ENCODE data around the gene EXTL1.
"Not testable (repeated sequence)": the region's sequence is repeated elsewhere in the genome, so short reads cannot be mapped to it uniquely, and the experiment has no call there.

The EXTL1 gene, protein sequence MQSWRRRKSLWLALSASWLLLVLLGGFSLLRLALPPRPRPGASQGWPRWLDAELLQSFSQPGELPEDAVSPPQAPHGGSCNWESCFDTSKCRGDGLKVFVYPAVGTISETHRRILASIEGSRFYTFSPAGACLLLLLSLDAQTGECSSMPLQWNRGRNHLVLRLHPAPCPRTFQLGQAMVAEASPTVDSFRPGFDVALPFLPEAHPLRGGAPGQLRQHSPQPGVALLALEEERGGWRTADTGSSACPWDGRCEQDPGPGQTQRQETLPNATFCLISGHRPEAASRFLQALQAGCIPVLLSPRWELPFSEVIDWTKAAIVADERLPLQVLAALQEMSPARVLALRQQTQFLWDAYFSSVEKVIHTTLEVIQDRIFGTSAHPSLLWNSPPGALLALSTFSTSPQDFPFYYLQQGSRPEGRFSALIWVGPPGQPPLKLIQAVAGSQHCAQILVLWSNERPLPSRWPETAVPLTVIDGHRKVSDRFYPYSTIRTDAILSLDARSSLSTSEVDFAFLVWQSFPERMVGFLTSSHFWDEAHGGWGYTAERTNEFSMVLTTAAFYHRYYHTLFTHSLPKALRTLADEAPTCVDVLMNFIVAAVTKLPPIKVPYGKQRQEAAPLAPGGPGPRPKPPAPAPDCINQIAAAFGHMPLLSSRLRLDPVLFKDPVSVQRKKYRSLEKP

DNA sequence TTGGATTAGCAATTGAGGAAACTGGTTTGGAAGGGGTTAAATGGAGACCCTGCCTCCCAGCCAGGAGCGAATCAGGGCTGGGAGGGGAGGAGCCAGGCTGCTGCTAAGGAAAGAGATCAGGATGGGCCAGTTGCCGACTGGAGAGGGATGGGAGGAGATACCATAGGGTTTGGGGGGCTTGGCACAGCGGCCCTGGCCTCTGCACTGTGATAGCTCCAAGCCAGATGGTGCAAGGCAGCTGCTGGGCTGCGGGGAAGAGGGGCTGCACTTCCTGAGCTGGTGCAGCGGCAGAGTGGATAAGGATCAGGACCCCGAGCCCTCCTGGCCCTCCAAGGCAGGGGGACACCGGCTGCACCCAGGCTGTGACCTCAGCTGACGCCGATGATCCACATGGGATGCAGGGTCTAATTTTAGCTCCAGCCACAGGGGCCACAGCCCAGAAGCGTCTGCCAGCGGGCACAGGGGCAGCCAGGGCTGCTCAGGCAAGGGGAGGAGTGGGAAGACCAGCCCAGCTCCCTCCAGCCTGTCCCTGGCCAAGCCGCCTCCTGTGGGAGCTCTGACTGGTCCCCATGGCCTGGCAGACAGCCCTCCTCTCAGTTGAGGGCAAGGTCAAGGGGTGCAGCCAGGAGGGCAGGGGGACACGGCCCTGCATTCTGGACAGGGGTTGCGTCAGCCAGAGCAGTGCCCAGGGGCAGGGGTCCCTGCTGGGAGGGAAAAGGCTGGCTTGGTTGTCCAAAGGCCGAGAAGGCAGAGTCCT, at the start of gene EXTL1:
EXTL1 (plus strand) TSS at position 129 of the 757 bp plus-strand sequence. CDS start 872 bp downstream, outside the sequence.
- no peak for DNase-seq (ENCODE audit: low read depth in 2 of 2)

DNA sequence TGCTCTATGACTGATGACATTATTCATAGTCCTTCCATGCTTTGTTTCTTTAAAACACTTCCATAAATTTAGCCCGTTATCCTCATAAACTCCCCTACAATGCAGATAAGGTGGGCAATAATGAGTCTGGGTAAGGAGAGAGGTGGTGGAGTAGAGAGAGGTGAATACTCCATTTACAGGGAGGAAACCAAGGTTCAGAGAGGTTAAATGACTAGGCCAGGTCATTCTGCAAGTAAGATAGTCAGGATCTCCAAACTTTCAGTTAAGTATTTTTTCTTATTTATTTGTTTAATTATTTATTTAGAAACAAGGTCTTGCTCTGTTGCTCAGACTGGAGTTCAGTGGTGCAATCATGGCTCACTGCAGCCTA, 49.8 kb upstream of the EXTL1 start:
- no peak for DNase-seq (ENCODE audit: low read depth in 2 of 2)

DNA sequence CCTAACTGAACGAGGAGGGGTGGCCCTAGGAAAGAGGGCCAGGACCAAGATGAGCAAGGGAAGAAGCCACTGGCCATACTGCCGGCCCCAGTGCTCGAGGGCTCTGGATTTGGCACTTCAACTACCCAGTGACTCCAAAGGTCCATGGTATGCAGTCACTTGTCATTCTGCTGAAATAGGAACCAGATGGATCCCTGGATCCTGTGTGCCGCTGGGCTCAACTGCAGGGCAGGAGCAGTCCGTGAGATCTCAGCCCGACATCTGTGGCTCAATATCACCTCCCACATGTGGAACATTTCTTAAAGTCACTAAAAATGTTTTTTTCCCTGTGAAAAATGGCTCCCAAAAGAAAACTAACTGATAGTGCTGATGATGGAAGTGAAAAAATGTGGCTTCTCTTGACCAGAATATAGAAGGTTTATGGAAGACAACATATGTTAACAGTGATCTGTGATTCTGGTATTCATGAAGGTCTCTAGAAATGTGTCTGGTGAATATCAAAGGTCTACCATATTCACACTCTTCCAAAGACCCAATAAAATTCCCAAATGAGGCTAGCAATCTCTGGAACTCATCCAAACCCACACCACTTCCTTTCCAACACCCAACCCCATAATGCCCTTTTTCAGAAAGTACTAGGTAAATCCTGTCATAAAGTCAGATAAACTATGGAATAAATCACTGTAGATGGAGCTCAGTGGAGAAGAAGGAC, 47.8 kb upstream of the EXTL1 start:
- DNase-seq (ENCODE audit: low read depth in 2 of 2), result no peak

DNA sequence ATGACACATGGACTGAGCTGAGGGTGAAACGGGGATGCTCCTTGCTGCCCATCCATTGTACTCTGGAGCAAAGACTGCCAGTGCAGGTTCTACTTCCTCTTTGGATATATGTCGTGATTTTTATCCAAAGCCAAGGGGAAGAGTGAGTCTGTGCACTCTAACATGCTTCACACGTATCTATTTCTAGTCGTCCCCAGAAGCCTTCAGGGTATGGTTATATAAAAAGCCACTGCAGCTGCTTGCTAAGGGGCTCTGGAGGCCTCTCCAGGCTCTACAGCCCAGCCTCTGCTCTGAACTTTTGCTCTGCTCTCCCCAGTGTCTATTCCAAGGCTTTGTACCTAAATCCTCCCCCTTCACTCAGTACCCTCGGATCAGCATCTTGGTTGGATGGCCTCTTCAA, 43.8 kb upstream of the EXTL1 start:
- DNase-seq (ENCODE audit: low read depth in 2 of 2), result no peak

DNA sequence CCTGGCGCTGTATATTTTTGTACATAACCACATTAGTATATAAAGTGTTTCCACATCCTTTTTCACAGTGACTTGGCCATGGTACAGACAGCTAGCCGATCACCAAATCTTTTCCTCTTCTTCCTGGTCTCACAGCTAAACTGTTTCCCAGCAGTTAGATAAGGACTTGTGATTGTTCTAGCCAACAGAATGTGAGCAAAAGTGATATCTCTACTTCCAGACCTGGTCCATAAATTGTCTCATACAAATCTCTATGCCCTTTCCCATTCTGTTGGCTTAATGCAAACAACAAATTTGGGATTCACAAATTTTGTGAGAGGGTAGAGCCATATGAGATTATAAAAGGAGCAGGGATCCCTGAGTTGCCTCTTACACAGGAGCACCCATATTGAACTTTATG, 43.2 kb upstream of the EXTL1 start:
- DNase-seq (ENCODE audit: low read depth in 2 of 2), result no peak

DNA sequence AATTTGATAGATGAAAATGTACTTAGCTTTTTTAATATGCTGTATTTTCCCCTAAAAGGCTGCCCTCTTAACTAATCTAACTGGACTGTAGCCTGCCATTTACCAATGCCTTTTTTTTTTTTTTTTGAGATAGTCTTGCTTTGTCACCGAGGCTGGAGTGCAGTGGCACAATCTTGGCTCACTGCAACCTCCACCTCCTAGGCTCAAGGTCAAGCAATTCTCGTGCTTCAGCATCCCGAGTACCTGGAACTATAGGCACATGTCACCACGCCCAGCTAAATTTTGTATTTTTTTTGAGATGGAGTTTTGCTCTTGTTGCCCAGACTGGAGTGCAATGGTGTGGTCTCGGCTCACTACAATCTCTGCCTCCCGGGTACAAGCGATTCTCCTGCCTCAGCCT, 42.4 kb upstream of the EXTL1 start:
- no peak for DNase-seq (ENCODE audit: low read depth in 2 of 2)

DNA sequence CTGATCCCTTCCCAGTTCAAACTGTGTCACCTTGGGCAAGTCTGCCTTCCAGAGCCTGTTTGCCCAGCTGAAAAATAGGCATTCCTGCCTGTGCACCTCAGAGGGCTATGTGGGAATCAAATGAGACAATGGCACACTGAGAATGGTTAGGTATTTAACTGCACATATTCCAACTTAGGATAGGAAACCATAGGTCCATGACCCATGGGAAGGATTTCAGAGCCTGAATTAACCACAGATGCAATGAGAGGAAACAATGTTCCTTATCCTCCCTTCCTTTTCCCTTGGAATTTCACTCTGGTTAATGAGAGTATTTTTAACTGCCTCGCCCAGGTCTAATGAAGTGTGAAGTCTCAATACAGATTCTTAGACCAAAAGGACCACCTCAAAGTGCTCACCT, 36.4 kb upstream of the EXTL1 start:
- DNase-seq (ENCODE audit: low read depth in 2 of 2), result no peak

DNA sequence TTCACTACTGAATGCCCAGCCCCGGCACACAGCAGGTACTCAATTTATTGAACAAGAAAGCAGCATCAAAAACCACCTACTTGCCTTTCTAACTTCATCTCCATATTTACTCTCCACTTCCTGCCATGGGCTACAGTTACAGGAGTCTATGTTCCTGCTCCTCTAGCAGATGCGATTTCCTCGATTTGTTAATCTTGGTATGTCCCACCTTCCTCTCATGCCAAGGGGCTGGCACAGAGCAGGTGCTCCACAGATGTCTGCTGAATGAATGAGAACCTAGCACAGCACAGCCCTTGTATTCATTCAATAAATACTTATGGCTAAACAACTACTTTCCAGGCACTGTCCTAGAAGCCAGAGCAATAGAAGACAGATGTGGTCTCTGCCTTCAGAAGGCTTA, 35.9 kb upstream of the EXTL1 start:
- DNase-seq (ENCODE audit: low read depth in 2 of 2), result no peak

DNA sequence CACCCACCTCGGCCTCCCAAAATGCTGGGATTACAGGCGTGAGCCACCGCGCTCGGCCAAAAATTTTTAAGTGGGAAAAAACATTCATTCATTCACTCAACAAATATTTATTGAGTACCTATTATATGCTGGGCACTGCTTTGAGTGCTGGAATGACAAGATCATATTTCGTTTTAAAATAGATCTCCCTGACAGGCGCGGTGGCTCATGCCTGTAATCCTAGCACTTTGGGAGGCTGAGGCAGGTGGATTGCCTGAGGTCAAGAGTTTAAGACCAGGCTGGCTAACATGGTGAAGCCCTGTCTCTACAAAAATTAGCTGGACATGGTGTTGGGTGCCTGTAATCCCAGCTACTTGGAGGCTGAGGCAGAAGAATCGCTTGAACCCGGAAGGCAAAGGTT, 34.8 kb upstream of the EXTL1 start:
- DNase-seq (ENCODE audit: low read depth in 2 of 2), result not testable (repeated sequence)

DNA sequence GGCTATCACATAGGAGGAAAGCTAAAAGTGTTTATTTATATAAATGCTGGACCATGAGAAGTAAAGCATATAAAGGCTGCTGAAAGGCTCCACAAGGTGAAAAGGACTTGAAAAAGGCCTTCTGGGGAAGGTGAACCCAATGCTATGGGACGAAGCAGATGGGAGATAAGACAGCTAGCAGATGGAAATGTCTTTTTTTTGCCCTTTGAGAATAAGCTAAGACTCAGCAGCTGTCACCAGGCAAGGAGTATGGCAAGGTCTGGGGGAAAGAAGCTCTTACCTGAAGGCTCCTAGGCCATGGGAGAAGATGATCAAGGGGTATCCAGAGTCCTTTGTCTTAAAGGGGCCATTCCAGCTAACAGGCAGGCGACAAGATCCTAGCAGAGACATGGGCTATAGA, 33.6 kb upstream of the EXTL1 start:
- no peak for DNase-seq (ENCODE audit: low read depth in 2 of 2)

DNA sequence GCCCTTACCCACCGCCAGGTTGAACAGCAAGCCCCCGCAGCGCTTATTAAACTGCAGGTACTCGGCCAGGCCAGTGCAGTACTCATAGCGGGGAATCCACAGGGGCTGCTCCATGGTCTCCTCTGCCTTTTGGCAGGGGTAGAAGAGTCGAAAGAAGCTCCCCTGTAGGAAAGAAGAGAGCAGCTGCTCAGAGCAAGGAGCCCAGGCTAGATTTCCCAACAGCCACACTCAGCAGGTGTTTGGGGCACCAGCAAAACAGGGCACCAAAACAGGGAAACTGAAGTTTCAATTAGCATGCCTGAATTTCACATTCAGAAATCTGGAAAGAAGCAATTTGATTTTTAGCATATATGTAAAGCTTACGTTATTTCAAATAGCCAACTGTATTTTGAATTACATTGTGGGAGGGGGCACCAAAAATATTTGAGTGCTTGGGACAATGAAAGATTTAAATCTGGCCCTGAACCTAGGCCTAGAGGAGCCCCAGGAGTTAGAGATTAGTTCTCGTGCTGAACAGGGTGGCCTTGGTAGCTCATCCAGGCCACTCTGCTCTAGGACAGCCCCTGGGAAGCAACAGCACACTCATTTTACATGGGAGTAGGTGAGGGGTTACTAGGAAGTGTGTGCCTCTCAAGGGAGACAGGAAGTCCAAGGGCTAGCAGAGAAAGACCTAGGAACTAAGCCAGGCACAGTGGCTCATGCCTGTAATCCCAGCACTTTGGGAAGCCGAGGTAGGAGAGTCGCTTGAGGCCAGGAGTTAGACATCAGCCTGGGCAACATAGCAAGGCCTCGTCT, 31.9 kb upstream of the EXTL1 start:
- no peak for DNase-seq (ENCODE audit: low read depth in 2 of 2)

DNA sequence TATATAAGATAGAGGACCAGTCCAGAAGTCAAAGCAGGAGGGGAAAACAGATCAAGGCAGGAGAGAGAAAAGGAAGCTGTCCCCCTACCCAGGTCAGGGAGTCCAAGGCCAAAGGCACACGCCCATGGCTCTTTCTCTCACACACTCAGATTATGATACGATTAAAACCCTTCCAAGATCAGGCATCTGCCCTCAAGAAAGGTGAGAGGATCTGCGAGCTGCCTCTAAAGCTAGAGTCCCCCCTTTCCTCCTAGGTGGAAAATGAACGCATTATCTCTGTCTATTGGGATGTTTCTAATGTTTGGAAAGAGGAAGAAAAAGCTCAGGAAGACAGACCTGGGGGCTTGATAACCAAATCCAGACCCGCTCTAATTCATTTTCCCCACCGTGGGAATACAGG, 31.3 kb upstream of the EXTL1 start:
- DNase-seq (ENCODE audit: low read depth in 2 of 2), result no peak

DNA sequence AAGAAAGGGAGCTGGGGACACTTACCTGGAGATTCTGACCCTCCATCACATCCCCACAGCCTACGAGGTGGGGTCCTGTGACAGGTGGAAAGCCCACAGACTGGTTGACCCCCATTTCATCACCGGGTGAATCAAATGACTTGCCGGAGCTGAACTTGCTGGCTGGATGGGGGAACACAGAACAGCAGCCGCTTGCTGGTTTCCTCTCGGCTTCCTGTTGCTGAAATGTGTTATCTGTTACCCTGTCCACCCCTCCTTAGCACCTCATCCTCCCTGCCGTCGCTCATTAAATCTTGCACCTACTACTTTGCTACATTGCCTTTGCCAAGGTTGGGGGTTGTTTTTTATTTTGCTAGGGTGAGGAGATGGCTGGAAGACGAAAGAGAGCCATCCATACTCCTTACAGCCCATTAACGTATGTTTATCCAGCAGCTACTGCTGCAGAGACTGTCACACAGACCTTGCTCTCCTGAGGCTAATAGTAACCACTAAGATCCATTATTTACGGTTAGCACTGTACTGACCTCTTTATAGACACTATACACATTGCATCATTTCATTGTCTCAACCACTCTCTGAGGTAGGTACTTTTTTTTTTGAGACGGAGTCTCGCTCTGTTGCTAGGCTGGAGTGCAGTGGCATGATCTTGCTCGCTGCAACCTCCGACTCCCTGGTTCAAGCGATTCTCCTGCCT, 30.7 kb upstream of the EXTL1 start:
- peak; percentile 21 to 22 for DNase-seq (ENCODE audit: low read depth in 2 of 2)

DNA sequence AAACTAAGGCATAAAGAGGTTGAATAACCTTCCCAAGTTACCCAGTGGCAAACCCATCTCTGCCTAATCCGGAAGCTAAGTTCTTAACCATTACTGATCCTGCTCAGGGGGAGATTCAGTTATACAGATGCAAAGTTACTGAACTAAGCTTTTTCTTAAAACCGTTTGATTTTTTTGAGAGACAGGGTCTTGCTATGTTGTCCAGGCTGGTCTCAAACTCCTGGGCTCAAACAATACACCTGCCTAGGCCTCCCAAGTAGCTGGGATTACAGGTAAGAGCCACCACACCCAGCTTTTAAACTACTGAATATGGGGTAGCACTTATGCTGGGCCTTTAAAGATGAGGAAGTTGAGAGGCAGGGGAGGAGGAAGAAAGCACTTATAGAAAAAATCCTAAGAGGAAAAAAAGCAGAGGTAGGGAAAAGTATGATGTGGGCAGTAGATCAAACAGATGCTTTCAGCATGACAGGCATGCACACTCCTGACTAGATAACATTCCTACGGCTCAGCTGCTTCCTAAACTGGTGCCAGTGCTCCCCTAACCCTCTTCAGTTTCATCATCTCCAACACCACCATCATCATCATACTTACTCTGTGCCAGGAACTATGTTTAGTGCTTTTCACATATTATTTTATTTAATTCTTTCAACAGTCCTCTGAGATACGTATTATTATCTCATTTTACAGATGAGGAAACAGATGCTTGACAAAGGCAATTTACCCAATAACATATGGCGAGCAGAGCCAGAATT, 29.5 kb upstream of the EXTL1 start:
- no peak for DNase-seq (ENCODE audit: low read depth in 2 of 2)

DNA sequence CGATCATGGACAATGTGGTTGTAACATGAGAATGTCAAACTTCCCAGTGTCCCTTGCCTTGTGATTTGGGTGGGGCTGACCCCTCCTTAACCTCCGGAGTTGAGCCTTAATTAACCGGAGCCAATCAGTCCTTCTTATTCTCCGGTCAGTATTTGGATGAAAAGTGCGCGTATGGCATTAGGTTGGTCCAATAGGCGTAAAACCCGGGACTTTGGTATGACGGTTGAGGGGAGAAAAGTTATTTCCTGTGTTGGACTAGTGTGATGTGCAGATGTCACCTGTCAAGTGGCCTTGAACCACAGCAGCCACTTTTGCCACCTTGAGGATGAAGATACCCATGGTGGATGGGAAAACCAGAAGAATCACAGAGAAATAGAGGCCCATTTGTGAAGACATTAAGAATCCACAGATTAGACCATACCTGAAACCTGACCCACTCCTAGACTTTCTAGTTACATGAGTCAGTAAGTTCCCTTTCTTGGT, 28.8 kb upstream of the EXTL1 start:
- DNase-seq (ENCODE audit: low read depth in 2 of 2), result no peak

DNA sequence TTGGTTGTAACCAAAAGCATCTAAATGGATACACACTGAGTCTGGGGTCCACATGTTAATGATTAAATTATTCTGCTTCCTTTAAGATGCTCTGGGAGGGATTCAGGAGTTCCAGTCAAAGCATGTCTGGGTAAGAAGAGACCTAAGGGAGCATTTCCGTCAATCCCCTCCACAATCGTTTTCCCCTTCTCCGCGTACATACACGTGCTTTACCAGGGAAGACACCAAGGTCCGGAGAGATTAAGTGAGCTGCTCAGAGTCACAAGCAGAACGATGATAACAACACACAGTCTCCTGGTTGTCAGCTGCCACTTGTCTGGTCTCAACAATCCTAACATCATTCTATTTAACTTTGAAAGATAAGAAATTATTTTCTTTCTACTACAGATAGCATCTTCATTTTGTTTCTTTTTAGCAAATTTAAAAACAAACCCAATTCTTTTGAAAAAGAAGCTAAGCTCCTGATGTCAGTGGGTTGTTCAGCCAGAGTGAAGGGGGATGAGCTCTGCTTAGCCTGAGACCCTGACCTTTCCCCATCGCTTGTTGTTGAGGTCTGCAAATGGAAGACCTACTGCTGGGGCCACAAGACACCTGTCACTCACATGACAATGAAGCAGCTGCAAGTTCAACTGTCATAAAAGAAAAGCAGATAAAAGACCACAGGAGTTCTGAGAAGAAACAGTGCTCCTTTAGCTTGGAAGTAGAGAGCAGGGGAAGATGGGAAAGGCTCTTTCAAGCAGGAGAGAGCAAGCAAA, 28.2 kb upstream of the EXTL1 start:
- no peak for DNase-seq (ENCODE audit: low read depth in 2 of 2)

DNA sequence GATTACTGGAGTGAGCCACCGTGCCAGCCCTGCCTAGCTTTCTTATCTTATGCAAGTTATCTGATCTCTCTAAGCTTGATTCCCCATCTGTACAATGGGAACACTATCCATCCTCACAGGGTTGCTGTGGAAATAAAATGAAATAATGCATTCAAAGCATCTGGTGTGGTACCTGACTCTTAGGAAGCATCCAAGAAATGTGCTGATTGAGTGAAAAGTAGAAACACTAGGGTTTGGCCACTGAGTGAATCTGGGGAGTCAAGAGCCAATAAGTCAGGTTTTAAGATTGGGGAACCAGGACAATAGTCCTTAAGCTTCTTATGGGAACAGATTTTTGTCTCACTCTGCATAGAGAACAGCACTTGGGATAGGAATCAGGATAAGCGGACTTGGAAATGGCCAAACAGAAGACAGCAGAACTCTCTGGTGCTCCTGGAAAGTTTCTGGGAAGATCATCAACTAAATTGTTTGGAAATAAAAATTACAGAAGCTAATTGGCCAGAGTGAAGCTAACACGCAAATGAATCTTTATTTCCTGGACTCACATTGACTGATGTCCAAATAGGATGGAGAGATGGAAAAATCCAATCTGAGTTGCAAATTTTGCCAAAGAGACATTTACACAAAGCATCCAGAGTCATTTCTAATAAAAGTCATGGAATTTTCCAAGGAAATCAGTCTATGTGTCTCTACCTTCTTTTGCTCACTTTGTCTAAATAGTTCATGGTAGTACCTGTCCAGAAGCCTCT, 27.0 kb upstream of the EXTL1 start:
- DNase-seq (ENCODE audit: low read depth in 2 of 2), result no peak
